ENCODE results near the gene SRCAP.
"Not testable (repeated sequence)": the region's sequence is repeated elsewhere in the genome, so short reads cannot be mapped to it uniquely, and the experiment has no call there.

The SRCAP gene

GRCh38 chr16:30663820-30664219 lies 35.2 kb upstream of the SRCAP start:
- DNase-seq (ENCODE audit: low read depth in 1 of 2, low spot score in 1 of 2): no peak

DNA sequence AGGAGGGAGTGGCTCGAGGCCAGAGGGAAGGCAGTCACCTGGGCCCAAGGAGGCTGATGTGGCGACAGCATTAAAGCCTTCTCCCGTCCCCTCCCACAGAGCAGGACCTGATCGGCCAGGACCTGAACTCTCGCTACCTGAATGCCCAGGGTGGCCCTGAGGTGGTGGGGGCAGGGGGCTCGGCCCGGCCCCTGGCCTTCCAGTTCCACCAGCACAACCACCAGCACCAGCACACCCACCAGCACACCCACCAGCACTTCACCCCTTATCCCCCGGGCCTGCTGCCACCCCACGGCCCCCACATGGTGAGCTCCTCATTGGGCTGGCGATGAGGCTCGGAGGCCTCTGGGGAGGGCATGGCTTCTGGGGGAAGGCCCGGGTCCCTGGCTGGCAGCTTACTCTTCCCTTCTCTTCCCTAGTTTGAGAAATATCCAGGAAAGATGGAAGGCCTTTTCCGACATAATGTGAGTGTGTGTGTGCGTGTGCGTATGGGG lies 34.3 kb upstream of the SRCAP start:
- DNase-seq (ENCODE audit: low read depth in 1 of 2, low spot score in 1 of 2): no peak

DNA sequence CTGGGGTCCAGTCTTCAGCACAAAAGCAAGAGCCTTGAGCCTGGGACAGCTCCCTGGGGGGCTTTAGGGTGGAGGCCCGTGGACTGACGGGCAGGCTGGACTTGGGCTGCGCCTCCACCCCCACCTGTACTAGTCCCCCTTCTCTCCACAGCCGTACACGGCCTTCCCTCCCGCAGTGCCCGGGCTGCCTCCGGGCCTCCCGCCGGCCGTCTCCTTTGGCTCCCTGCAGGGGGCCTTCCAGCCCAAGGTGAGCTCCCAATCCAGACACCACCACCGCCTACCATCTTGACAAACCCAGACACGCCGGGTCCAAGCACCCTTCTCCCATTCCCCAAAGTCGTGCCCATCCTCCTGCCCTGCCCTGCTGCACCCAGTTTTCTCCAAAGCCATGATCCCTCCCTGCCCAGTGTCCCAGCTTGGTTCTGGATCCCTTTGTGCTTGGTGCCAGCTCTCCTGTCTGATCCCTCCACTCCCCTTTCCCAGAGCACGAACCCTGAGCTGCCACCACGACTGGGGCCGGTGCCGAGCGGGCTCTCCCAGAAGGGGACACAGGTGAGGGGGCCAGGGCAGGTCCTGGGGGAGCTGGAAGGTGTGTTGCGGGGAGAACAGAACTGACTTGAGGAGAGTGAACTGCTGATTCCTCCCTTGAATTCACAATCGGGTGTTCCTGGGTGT lies 33.7 kb upstream of the SRCAP start:
- no peak for DNase-seq (ENCODE audit: low read depth in 1 of 2, low spot score in 1 of 2)

- DNase-seq (ENCODE audit: low read depth in 1 of 2, low spot score in 1 of 2): no peak
These were observed 33.2 kb upstream of the SRCAP start for GRCh38 chr16:30665830-30666190.

DNA sequence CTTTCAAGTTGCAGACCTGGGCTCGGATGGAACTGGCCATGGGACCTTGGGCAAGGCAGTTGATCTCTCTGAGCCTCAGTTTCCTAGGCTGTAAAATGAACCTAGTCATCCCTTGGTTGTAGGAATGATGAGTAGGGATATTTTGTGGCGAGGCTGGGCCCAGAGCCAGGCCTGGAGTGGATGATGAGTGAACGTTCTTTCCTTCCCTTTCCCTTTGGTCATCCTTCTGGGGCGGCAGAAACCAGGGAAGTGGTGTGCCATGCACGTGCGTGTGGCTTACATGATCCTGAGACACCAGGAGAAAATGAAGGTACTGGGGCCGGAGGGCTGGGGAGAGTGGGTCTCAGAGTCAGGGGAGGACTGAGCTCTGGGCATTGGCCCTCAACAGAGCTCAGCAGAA lies 32.3 kb upstream of the SRCAP start:
- DNase-seq (ENCODE audit: low read depth in 1 of 2, low spot score in 1 of 2): no peak

DNA sequence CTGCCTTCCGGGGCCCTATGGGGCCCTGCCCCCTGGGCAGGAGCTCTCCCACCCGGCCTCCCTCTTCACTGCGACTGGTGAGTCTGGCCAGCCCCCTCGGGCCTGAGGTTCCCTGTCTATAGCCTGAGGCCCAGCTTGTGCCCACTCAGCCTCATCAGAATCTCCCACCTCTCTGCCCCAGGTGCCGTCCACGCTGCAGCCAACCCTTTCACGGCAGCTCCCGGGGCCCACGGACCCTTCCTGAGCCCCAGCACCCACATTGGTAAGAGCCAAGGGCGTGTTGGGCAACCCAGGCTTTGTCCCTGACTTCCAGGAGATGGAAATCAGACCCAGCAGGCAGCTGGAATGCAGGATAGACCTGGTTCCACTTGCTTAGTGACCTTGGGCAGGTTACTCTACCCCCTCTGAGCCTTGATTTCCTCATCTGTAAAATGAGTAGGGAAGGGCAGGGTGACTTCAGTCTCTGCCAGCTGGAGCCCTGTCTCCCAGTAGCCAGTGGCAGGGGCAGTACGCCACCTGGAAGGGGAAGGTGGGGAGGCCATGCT lies 31.5 kb upstream of the SRCAP start:
- DNase-seq (ENCODE audit: low read depth in 1 of 2, low spot score in 1 of 2): no peak

- DNase-seq (ENCODE audit: low read depth in 1 of 2, low spot score in 1 of 2): no peak
These were observed 30.6 kb upstream of the SRCAP start for GRCh38 chr16:30668393-30668792.

DNA sequence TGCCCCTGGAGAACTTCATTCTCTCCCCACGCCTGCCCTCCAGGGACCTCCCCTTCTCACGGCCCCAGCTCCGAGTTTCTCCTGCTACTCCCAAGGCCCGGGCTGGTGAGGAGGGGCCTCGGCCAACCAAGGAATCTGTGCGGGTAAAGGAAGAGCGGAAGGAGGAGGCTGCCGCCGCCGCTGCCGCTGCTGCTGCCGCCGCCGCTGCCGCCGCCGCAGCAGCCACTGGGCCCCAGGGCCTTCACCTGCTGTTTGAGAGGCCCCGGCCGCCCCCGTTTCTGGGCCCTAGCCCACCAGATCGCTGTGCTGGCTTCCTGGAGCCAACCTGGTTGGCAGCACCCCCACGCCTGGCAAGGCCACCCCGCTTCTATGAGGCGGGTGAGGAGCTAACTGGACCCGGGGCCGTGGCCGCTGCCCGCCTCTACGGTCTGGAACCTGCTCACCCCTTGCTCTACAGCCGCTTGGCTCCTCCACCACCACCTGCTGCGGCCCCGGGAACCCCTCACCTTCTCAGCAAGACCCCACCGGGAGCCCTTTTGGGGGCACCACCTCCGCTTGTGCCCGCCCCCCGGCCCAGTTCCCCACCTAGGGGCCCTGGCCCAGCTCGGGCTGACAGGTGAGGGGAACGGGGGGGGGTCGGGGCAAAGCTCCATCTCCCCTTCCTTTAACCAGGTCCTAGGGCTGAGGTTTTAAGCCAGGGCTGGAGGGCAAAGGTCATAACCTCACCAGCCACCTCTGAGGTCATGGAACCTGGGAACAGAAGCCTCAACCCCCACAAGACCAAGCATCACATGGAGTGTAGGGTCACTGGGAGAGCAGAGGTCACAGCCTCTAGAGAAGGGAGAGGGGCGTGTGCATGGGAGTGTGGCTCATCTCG lies 29.7 kb upstream of the SRCAP start:
- no peak for DNase-seq (ENCODE audit: low read depth in 1 of 2, low spot score in 1 of 2)

DNA sequence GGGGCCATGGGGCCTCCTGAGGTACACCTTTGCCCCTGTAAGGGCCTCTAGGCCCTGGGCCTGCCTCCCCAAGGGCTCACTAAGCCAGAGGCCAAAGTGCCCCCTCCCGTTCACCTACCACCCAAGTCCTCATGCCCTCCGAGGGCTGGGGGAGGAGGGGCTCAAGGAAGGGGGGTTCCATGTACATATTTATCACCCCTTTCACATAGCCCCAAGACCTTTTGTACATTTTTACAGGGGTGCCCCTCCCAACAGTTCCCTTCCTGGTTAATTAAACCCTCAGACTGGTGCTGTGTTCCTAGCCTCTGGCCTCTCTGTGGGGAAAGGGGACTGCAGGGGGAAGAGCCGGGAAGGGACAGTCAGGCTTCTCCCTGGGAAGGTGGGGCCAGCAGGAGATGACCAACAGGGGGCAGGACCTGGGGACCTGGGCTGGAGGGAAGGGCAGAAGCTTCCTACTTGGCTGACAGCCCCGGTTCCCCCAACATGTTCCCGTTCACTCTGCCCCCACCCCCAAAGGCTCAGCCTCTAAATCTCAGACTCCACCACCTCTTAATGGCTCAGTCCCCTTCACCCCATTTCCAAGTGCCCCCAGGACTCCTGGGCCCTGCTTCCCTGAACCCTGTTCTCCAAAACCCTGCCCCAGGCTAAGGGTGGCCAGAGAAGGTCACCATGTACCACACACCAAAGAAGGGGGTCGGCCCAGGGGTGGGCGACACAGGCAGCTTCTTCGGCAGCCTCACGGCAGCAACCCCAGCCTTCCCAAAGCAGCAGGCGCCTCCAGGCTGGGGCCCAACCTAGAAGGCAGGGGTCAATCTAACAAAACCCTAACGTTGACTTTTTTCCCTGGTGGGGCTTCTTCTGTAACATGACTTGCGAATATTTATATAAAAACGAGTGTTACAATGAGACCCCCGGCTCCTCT lies 28.8 kb upstream of the SRCAP start:
- DNase-seq (ENCODE audit: low read depth in 1 of 2, low spot score in 1 of 2): no peak

GRCh38 chr16:30675143-30675542 lies 23.8 kb upstream of the SRCAP start:
- DNase-seq (ENCODE audit: low read depth in 1 of 2, low spot score in 1 of 2): no peak

GRCh38 chr16:30677931-30678585 lies 20.9 kb upstream of the SRCAP start:
- no peak for DNase-seq (ENCODE audit: low read depth in 1 of 2, low spot score in 1 of 2)

DNA sequence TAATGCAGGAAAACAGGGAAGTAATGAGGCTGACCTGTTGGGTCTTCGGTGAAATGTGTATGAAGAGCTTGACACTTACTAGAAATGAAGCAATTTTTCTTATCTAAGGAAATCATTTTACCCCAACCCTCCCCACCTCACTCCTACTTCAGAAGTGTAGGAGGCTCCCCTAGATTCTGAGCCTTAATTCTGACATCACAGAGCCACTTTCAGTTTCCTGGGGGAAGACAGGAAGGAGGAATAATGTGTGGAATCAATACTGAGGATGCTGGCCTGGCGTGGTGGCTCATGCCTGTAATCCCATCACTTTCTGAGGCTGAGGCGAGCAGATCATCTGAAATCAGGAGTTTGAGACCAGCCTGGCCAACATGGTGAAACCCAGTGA lies 20.4 kb upstream of the SRCAP start:
- DNase-seq (ENCODE audit: low read depth in 1 of 2, low spot score in 1 of 2): no peak

GRCh38 chr16:30680326-30680725 lies 18.6 kb upstream of the SRCAP start:
- DNase-seq (ENCODE audit: low read depth in 1 of 2, low spot score in 1 of 2): no peak

DNA sequence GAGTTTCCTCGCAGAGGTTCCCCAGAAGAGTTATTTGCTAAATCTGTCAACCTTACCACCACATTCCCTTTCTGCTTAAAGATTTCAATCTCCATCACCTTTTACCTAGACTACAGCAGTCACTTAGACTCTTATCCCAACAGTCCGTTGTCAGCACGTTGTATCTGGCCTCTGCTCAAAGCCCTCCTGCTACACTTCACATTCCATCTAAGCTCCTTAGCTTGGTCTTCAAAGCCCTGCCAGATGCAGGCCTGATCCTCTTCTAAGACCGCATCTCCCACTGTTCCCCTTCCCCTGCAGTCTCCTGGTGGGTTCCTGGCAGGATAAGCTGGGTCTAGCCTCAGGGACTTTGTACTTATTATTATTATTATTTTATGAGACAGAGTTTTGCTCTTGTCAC lies 10.3 kb upstream of the SRCAP start:
- no peak for DNase-seq (ENCODE audit: low read depth in 1 of 2, low spot score in 1 of 2)

- no peak for DNase-seq (ENCODE audit: low read depth in 1 of 2, low spot score in 1 of 2)
These were observed 7.1 kb upstream of the SRCAP start for GRCh38 chr16:30691907-30692306.

- no peak for DNase-seq (ENCODE audit: low read depth in 1 of 2, low spot score in 1 of 2)
These were observed 6.4 kb upstream of the SRCAP start for GRCh38 chr16:30692396-30693064.

DNA sequence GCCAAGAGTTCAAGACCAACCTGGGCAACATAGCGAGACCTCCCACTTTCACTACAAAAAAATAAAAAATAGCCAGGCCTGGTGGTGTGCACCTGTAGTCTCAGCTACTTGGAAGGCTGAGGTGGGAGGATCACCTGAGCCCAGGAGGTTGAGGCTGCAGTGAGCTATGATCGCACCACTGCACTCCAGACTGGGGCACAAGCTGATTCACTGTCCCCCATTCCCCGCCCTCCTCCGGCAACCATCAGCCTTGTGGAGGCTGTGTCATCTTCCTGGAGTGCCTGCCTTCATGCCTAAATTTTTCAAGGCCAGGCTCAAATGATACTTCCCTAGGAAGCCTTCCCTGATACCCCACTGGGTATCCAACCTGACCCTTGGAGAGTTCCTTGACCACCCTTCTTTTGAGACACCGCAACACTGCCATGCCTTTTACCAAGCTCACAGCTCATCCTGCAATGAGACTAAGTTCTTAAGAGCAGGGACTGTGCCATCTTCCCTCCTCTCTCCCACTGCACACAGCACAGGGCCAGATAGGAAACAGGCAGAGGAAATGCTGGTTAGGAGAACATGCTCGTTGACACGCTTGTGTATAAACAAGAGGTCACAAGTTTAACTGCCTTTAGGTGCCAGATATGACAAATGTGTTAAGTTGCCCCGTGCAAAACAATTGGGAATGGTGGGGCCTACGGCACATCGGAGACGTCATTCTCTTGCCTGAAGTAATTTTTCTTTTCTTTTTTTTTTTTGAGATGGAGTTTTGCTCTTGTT lies 3.9 kb upstream of the SRCAP start:
- no peak for DNase-seq (ENCODE audit: low read depth in 1 of 2, low spot score in 1 of 2)

- DNase-seq (ENCODE audit: low read depth in 1 of 2, low spot score in 1 of 2): not testable (repeated sequence)
These were observed 2.3 kb upstream of the SRCAP start for GRCh38 chr16:30696646-30697045.

All from stimulated activated CD4-positive, alpha-beta T cell treated with anti-CD3 and anti-CD28 coated beads, Interleukin-15, amount 100 ng/mL, for 1 hour (primary cell).